GM12878 (cell line): ENCODE data around the gene GBA2.

Source experiments
- TARDBP ChIP-seq: IDR thresholded peaks from 2 replicates; pipeline ENCODE4 v1.6.1; 2016; ENCODE audit warnings: borderline replicate concordance
- TF ChIP-seq, protein P1 (sequence below), 3 experiments: IDR thresholded peaks in 2 of 3; conservative IDR thresholded peaks in 1 of 3; 2 replicates each; pipeline ENCODE4 v1.5.1; 2011; ENCODE audit warnings: low read depth in 3 of 3, low read length in 3 of 3, mild to moderate bottlenecking in 3 of 3, control low read depth in 2 of 3, moderate library complexity in 2 of 3, inconsistent platforms in 1 of 3, mixed read lengths in 1 of 3; ENCODE audit not compliant: control insufficient read depth in 2 of 3, insufficient read depth in 1 of 3; ENCODE audit errors: extremely low read depth in 1 of 3
- TF ChIP-seq, protein P2 (sequence below): fragments of 450-650 bp; IDR thresholded peaks from 2 replicates; pipeline ENCODE4 v1.6.1; 2016; ENCODE audit warnings: mild to moderate bottlenecking, moderate library complexity, borderline replicate concordance

DNA sequence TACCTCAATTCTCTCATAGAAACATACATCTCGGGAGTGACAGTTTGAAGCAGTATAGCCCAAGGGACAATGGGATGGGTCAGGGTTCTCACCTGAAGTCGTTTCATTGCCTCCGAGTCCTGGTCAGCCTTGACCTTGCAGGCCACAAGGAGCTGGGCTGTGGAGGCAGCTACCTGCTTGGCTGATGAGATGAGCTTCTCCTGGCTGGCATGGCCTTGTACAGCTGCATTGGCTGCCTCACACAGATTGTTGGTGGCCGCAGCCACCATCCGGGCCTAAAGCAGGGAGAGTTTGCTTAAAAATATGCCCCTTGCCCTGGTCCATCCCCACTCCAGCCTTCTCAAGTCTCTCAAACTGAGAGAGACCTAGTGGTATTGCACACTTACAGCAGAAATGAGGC lies 50.8 kb downstream of the GBA2 start:
- TF ChIP-seq, protein P1, sequence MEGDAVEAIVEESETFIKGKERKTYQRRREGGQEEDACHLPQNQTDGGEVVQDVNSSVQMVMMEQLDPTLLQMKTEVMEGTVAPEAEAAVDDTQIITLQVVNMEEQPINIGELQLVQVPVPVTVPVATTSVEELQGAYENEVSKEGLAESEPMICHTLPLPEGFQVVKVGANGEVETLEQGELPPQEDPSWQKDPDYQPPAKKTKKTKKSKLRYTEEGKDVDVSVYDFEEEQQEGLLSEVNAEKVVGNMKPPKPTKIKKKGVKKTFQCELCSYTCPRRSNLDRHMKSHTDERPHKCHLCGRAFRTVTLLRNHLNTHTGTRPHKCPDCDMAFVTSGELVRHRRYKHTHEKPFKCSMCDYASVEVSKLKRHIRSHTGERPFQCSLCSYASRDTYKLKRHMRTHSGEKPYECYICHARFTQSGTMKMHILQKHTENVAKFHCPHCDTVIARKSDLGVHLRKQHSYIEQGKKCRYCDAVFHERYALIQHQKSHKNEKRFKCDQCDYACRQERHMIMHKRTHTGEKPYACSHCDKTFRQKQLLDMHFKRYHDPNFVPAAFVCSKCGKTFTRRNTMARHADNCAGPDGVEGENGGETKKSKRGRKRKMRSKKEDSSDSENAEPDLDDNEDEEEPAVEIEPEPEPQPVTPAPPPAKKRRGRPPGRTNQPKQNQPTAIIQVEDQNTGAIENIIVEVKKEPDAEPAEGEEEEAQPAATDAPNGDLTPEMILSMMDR (IDR thresholded peaks at IDR 0.05 in 2 of 3, conservative IDR thresholded peaks at IDR 0.05 in 1 of 3; ENCODE audit: control insufficient read depth in 2 of 3, extremely low read depth in 1 of 3, insufficient read depth in 1 of 3, low read depth in 3 of 3, low read length in 3 of 3) = no peak
- TF ChIP-seq, protein P2, sequence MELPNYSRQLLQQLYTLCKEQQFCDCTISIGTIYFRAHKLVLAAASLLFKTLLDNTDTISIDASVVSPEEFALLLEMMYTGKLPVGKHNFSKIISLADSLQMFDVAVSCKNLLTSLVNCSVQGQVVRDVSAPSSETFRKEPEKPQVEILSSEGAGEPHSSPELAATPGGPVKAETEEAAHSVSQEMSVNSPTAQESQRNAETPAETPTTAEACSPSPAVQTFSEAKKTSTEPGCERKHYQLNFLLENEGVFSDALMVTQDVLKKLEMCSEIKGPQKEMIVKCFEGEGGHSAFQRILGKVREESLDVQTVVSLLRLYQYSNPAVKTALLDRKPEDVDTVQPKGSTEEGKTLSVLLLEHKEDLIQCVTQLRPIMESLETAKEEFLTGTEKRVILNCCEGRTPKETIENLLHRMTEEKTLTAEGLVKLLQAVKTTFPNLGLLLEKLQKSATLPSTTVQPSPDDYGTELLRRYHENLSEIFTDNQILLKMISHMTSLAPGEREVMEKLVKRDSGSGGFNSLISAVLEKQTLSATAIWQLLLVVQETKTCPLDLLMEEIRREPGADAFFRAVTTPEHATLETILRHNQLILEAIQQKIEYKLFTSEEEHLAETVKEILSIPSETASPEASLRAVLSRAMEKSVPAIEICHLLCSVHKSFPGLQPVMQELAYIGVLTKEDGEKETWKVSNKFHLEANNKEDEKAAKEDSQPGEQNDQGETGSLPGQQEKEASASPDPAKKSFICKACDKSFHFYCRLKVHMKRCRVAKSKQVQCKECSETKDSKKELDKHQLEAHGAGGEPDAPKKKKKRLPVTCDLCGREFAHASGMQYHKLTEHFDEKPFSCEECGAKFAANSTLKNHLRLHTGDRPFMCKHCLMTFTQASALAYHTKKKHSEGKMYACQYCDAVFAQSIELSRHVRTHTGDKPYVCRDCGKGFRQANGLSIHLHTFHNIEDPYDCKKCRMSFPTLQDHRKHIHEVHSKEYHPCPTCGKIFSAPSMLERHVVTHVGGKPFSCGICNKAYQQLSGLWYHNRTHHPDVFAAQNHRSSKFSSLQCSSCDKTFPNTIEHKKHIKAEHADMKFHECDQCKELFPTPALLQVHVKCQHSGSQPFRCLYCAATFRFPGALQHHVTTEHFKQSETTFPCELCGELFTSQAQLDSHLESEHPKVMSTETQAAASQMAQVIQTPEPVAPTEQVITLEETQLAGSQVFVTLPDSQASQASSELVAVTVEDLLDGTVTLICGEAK = no peak
- TF ChIP-seq TARDBP = no peak
